GM12874 (cell line): ENCODE results near the gene ZMYND8.

Source experiments
- TF ChIP-seq, protein P1 (sequence below): IDR thresholded peaks from 2 replicates; pipeline ENCODE4 v1.5.1; 2011; ENCODE audit warnings: low read depth, mild to moderate bottlenecking, control low read depth, low read length, moderate library complexity; ENCODE audit not compliant: insufficient read depth

Gene ZMYND8

DNA sequence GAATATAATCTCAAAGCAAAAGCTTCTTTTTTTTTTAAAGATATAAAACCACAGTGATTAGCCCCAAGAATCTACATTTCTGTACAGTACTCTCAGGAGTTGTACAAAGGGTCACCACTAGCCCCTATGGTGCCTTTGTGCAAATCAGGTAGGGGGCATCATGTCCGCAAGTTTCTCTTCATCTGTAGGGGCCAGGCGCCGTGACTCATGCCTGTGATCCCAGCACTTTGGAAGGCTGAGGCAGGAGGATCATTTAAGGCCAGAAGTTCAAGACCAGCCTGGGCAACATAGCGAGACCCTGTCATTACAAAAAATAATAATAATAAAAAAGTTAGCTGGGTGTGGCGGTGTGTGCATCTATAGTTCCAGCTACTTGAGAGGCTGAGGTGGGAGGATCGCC, 63.9 kb downstream of the ZMYND8 start:
- TF ChIP-seq, protein P1, sequence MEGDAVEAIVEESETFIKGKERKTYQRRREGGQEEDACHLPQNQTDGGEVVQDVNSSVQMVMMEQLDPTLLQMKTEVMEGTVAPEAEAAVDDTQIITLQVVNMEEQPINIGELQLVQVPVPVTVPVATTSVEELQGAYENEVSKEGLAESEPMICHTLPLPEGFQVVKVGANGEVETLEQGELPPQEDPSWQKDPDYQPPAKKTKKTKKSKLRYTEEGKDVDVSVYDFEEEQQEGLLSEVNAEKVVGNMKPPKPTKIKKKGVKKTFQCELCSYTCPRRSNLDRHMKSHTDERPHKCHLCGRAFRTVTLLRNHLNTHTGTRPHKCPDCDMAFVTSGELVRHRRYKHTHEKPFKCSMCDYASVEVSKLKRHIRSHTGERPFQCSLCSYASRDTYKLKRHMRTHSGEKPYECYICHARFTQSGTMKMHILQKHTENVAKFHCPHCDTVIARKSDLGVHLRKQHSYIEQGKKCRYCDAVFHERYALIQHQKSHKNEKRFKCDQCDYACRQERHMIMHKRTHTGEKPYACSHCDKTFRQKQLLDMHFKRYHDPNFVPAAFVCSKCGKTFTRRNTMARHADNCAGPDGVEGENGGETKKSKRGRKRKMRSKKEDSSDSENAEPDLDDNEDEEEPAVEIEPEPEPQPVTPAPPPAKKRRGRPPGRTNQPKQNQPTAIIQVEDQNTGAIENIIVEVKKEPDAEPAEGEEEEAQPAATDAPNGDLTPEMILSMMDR: no peak

DNA sequence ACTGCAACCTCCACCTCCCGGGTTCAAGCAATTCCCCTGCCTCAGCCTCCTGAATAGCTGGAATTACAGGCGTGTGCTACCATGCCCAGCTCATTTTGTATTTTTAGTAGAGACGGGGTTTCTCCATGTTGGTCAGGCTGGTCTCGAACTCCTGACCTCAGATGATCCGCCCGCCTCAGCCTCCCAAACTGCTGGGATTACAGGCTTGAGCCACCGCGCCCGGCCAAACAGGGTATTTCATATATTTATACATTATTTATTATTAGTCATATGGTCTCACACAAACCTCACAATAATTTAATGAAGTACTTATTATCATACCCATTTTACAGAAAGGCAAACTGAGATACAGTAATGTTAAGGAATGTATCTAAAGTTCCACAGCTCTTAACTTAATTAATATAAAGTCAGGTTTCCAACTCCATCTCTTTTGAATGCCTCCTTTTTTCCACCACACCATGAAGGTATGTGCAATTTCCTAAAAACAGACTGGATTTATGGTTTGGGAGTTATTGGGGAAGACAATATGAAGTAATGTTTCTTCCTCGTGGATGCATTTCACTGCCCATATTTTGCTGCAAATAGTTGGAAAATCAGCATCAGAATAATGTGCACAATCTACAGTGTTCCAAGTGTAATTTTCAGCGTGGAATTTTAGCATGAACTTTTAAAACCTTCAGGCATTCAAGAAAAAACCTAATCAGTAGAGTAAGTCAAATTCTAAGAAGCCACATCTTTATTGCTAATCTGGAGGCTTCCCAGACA, 65.7 kb downstream of the ZMYND8 start:
- TF ChIP-seq, protein P1: no peak

DNA sequence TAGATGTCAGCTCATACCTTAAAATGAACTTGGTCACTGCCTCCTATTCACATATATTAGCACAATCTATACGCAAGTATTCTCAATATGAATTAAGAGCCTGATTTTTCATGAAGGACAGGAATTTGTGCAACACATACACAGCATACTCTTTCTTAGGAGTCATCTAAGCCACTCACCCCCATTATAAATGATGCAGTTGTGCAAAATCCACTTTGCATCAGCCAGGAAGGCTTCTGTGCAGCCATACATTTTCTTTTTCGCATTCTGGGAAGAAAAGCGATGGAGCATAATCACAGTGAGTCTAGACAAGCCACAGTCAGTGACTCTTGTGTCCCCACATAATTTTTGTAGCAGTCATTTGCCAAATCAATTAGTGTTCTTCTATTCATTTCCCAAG, 66.5 kb downstream of the ZMYND8 start:
- TF ChIP-seq, protein P1: no peak

DNA sequence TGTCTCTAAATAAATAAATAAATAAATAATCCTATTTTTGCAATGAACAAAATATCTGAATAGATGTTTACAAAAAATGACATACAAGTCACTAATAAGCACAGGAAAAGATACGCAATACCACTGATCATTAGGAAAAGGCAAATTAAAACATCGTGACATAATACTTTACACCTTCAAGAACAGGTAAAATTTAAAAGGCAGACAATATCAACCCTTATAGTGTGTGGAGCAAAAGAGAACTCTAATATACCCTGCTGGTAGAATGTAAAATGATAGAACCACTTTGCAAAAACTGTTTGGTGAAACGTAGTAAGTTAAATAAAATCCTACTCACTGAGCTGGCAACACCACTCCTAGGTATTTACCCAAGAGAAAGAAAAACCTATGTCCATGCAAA, 67.4 kb downstream of the ZMYND8 start:
- TF ChIP-seq, protein P1: no peak

DNA sequence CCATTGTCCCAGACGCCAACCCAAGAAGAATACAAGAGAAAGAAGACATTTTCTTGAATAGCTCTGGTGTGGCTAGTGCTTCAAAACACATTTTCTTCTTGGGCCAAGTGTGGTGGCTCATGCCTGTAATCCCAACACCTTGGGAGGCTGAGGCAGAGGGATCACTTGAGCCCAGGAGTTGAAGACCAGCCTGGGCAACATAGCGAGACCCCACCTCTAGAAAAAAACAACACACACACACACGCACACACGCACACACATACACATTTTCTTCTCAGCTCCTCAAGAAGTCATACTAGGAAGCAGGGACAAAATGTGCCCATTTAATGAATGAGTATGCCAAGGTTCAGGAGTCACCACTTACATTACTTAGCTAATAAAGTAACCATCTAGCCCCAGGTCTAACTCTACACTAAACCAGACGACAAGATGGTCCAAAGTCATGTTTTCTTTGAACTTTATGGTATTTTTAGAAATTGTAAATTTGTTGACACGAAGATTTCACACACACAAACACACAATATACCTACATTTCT, 68.8 kb downstream of the ZMYND8 start:
- TF ChIP-seq, protein P1: no peak

DNA sequence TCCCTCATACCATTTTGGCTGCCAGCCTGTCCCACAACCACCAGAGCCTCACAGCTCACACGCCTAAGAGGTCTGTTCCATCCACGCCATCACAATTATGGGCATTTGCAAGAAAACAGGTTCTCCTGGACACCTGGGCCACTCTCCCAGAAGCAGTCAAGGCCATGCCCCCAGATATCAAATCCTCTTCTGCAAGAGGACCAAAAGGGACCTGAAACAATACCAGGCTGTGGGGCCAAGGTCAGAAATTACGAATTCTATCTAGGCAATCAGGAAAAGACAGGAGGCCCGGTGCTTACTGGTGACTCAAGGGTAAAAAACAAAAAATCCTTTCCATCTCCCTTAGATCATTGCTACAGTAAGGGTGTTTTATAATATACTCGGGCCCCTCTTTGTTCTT, 69.8 kb downstream of the ZMYND8 start:
- TF ChIP-seq, protein P1: no peak

DNA sequence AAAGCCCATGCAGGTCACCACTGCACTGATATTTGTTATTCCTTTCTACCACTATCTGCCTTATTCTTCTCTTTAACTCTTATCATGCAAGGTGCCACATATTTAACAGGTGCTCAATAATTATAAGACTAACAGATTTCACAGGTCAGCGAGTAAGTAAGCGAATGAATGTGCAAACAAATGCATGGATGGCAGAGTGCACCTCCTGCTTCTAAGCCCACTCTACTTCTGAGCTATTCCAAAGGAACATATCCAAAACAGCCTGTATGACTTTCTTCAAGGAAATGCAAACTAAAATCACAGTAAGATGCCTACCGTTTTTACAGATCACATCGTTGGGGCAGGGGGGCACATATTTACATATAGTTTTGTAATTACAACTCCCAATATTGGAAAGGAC, 71.3 kb downstream of the ZMYND8 start:
- TF ChIP-seq, protein P1: no peak
